ENCODE results near the gene NPIPA8. TPM values are rescaled to one million over a fixed set of nuclear protein-coding genes. Genes with fewer than 3 reads are reported as not detected.
"Not testable (repeated sequence)": the region's sequence is repeated elsewhere in the genome, so short reads cannot be mapped to it uniquely, and the experiment has no call there.

Gene NPIPA8
- total RNA-seq: 0.46 TPM
- long read RNA-seq, partial matches to known transcripts: 1 of 1 reads
- long read RNA-seq, other reads (novel, unspliced or antisense): 0 of 1 reads

DNA sequence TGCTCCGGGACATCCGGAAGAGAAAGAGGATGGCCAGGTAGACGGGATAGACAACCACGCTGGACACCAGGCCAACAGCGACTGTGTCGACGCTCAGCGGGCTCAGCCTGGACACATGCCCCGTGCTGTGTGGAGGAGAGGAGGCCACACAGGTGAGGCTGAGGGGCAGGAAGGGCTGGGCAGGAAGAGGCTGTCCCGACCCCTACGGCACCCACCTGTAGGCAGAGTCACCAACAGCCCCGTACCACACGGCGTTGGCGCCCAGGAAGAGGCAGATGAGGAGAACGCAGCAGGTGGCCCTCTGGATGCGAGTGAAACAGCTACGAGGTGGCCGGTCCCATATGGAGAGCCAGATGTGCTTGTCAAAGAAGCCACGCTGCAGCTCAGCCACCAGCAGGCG, at the start of gene NPIPA8:
TSS of gene NPIPA8 (minus strand) at position 101 of the 400 bp plus-strand sequence. CDS start 4,074 bp downstream, outside the sequence.
- DNase-seq (ENCODE audit: low spot score); intact Hi-C loops (cut with DNase I): not testable (repeated sequence)

DNA sequence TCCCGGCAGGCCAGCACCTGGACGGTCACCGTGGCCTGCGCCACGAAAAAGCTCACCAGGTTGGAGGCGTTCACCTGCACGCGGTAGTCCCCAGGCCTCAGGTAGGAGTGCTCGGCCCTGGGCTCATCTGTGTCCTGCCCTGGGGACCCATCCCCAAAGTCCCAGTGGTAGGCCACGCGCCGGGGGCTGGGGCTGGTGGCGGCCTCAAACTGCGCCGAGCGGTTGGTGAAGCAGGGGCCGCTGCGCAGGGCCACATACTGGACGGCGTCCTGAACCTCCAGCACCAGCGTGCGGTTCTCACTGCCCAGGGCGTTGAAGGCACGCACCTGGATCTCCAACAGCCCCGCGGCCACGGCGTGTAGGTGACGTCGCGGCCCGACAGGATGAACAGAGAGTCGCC, 48.7 kb upstream of the NPIPA8 start:
- intact Hi-C loops (cut with DNase I); DNase-seq (ENCODE audit: low spot score): not testable (repeated sequence)

DNA sequence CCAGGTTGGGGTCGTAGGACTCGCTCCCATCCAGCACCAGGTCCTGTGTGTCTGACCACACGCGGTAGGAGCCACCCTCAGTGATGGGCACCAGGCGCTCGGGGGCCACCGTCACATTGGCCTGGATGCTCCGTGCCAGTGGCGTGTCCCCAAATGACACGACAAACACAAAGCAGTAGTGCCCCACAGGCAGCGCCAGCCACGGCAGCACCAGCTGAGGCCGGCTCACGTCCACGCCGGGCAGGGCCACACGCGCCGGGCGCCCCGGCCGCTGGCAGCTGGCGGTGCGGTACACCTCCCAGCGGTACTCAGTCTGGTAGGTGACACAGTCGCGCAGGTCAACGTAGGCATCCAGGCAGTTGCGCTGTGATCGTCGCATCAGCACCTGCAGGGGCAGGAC, 48.3 kb upstream of the NPIPA8 start:
- DNase-seq (ENCODE audit: low spot score); intact Hi-C loops (cut with DNase I): not testable (repeated sequence)

DNA sequence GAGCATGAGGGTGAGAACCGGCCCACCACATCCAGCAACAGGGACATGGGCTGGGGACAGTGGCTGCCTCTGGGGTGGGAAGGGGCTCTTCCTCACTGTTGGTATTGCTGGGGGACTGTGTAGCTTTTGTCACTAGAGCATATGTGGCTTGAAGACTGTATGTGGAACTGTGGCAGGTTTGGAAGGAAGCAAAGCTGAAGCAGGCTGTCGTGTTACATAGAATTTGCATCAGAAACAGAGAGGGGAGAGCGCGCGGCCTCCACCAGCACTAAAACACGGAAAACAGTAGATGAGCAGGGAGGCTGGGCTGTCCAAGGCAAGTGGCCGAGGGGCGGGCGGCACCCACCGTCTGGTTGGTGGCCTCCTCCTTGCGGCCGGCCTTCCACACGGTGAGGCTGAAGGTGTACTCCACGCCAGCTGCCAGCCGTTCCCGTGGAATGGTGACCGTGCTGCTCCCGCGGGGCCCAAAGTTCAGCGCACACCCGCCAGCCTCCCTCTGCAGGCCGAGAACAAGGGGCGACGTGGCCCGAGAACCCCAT, 47.6 kb upstream of the NPIPA8 start:
- intact Hi-C loops (cut with DNase I); DNase-seq (ENCODE audit: low spot score): not testable (repeated sequence)

DNA sequence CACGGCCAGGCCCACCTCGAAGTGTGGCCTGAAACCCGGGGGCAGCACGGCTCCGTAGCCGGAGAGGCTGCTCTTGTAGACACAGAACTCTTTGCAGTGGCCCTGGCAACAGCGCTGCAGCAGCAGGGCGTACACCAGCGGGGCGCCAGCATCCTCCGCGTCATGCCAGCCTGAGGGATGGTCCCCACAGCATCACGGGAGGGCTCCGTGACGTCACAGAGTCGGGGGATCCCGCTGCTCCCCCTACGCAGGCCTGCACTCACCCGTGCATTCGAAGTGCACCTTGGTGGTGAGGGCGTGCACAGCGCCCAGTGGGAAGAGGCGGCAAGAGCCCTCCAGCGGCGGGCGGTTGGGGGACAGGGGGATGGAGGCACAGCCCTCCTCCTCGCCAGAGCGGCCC, 46.2 kb upstream of the NPIPA8 start:
- DNase-seq (ENCODE audit: low spot score): not testable (repeated sequence)

DNA sequence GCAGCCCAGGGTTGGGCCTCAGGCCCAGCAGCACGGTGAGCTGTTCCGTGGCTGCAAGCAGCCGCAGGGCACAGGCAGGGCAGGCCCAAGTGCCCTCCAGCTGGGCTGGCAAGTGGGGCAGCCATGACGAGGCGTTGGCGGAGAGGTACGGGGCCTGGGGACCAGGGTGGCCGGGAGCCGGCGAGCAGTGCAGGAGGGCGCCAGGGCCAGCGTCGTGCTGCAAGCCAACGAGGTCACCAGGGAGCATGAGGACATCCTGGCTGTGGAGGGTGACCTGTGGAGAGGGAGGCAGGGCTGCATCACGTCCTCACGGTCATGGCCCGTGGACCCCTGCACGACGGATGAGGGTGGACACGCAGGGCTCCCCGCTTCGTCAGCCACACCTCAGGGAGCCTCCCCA, 11.2 kb upstream of the NPIPA8 start:
- intact Hi-C loops (cut with DNase I); DNase-seq (ENCODE audit: low spot score): not testable (repeated sequence)

More for the DNA sequence above, 46.2 kb upstream of the NPIPA8 start:
- intact Hi-C loops (cut with DNase I): not testable (repeated sequence)

DNA sequence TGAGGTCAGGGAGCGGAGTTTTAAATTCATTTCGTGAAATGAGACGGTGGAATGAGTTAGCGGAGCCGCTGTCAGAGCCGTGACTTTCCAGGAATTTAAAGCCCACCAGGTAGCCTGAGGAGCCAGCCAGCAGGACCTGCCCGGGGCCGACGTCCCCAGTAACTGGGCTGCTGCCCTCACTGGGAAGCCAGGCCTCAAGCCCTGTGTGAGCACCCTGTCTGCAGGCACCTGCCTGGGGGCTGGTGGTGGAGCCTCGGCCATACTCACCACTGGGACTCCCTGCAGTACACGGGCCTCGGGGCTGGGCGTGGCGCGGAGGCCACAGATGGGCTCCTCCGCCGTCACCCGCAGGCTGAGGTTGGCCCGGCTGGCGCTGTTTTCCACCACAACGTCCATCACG, 10.5 kb upstream of the NPIPA8 start:
- DNase-seq (ENCODE audit: low spot score); intact Hi-C loops (cut with DNase I): not testable (repeated sequence)

DNA sequence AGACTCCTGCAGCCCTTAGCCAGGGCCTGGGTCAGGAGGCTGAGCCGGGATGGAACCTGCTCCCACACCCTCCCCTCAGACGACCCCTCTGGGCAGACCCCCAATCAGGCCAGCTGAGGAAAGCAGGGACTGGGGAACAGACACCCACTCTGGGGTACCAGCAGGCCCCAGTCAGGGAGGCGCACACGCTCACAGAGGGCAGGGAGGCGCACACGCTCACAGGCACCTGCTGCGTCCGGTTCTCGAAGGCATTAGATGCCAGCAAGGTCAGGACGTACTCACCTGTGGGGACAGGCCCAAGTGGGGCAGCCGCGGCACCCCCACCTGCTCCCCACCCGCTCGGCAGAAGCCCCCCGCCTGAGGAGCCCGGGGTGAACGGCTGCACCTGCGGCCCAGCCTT, 8.1 kb upstream of the NPIPA8 start:
- DNase-seq (ENCODE audit: low spot score); intact Hi-C loops (cut with DNase I): not testable (repeated sequence)

DNA sequence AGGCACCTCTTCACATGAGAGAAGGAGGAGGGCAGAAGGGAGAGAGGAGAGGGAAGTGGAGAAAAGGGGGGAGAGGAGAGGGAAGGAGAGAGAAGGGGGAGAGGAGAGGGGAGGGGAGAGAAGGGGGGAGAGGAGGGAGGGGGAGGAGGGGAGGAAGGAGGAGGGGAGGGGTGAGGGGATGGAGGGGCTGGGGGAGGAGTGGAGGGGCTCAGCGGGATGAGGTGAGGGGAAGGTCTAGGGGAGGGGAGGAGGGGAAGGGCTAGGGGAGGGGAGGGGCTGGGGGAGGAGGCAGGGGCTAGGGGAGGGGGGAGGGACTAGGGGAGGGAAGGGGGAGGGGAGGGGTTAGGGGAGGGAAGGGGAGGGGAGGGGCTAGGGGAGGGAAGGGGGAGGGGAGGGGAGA, 5.5 kb upstream of the NPIPA8 start:
- DNase-seq (ENCODE audit: low spot score); intact Hi-C loops (cut with DNase I): not testable (repeated sequence)

DNA sequence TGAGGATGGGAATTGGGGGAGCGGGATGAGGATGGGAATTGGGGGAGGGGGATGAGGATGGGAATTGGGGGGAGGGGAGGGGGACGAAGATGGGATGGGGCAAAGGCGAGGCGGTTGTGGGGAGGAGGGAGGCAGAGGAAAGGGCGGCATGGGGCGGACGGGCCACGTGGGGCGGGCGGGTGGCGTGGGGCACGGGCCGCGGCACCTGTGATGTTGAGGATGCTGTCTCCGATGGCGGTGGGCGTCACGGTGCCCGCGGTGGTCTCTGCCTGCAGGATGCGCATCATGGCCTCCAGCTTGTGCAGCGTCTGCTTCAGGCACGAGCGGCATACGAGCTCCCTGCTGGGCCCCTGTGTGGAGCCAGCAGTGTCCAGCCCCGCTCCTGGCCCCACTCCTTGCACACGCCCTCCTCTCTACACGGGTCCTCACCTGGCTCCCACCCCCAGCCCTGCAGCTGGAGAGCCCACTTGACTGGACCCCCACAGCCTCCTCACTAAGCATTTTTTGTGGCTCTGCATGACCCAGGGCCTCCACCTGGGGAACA, 5.0 kb upstream of the NPIPA8 start:
- DNase-seq (ENCODE audit: low spot score); intact Hi-C loops (cut with DNase I): not testable (repeated sequence)

DNA sequence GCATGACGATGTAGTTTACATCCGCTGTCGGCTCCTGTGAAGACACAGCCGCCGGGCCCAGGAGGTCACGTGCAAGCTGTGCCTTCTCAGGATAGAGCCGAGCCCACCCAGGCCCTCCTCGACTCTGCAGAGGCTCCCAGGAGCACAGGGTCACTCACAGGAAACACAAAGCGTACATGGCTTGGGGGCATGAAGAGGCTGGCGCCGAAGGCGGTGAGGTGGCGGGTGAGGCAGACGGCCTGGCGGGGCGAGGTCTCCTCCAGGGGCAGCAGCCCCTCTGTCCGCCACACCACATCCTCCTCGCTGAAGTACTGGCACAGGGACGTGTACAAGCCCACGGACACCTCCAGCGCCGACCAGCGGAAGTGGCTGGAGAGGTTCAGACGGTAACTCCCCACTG, 2.7 kb upstream of the NPIPA8 start:
- intact Hi-C loops (cut with DNase I); DNase-seq (ENCODE audit: low spot score): not testable (repeated sequence)

DNA sequence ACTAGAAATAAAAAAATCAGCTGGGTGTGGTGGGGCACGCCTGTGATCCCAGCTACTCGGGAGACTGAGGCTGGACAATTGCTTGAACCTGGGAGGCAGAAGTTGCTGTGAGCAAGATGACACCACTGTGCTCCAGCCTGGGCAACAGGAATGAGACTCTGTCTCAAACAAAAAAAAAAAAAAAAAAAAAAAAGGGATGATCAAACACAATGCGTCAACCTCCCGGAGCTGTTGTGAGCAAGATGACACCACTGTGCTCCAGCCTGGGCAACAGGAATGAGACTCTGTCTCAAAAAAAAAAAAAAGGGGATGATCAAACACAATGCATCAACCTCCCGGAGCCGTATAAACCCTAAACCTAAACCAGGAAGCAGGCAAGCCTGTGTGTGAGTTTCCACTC, 24.7 kb downstream of the NPIPA8 start:
- intact Hi-C loops (cut with DNase I); DNase-seq (ENCODE audit: low spot score): not testable (repeated sequence)

DNA sequence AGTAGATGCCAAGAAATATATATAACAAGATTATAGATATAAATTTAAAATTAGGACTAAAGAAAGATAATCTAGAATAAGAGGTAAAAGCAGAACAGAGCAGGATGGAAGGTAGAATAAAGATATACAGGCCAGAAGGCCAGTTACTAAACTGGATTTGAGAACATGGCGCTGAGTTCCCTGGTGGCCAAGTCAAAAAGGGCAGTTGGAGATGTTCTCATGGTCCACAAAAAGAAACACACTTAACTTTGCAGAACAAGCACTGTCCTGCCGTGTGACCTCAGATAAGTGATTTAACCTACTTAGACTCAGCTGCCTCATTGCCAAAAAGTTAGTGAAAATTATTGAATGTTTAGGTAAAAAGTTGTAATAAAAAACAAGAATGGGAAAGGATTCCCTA, 27.4 kb downstream of the NPIPA8 start:
- not testable (repeated sequence) for DNase-seq (ENCODE audit: low spot score)

DNA sequence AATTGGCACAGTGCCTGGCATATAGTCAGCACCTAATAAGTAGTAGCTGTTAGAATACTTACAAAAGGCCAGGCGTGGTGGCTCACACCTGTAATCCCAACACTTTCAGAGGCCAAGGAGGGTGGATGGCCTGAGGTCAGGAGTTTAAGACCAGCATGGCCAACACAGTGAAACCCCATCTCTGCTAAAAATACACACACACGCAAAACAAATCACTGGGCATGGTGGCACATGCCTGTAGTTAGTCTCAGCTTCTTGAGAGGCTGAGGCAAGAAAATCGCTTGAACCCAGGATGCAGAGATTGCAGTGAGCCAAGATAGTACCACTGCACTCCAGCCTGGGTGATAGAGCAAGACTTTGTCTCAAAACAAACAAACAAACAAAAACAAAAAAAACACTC, 29.3 kb downstream of the NPIPA8 start:
- intact Hi-C loops (cut with DNase I); DNase-seq (ENCODE audit: low spot score): not testable (repeated sequence)

More for the DNA sequence above, 27.4 kb downstream of the NPIPA8 start:
- intact Hi-C loops (cut with DNase I): not testable (repeated sequence)

DNA sequence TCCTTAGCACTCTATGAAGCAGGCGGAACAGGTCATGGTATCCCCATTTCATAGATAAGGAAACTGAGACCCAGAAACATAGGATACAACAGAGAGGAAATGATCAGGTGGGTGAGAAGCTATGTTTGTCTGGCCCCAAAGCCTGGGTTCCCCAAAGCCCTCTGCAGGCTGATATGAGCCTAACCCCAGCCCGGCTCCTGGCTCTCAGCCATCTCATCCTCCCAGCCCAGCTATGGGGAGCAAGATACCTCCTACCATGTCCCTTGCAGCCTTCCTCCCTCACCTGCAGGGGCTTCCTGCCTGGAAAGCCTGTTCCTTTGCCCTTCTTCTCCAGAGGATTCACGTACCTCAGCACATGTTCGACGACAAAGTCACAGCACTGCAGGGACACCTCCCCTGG, 30.5 kb downstream of the NPIPA8 start:
- DNase-seq (ENCODE audit: low spot score); intact Hi-C loops (cut with DNase I): not testable (repeated sequence)

DNA sequence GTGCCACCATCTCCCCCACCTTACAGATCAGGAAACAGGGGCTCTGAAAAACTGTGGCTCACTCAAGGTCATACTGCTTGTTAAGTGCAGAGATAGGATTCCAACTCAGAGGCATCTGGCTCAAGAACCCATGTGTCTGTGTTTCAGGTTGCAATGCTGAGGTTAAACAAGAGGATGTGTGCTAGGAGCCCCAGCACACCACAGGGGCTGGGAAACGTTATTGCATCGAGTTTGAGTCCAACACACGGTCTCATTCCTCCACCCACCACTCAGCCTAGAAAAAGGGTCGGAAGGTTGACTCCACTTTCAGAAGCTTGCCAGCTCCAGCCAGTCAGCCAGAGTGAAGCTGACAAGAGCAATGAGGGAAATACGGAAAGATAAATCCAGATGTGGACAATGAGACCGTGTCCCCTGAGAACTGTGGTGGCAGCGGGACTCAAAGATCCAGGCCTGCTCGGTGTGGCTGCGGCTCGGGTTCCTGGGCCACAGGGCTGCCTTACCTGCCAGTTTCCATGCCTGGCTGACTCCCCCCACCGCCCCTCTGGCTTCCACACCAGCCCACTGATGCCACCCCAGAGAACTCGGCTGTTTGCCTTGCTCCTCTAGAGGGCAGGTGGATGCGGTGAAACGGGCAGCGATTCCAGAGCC, 33.4 kb downstream of the NPIPA8 start:
- intact Hi-C loops (cut with DNase I); DNase-seq (ENCODE audit: low spot score): not testable (repeated sequence)

DNA sequence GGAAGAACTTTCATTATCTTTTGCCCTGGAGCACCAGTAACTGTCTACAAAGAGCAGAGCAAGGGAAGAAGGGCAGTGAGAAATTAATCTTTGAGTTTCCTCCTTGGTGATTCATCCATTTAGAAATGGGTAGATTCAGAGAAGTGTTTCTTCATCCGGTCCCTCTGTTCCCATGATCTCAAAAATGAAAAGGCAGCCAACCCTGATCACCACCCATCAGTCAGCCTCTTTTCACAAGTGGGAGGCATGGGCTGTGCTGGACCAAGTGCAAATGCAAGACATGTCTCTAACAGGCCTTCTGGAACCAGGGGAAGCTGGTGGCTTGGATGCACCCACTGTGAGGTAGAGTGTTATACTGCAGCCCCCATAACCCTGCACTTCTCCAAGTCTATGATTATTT, 38.8 kb downstream of the NPIPA8 start:
- intact Hi-C loops (cut with DNase I): not testable (repeated sequence)

DNA sequence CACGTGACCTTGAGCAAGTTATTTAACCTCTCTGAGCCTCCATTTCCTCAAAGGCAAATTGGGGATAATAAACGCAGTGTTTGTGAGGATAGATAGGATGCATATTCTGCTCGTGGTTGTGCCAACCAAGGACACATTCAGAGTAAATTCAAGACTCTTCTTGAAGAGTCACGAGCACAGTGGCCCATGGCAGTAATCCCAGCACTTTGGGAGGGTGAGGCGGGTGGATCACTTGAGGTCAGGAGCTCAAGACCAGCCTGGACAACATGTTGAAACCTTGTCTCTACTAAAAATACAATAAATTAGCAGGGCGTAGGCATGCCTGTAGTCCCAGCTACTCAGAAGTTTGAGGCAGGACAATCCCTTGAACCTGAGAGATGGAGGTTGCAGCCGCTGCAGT, 39.6 kb downstream of the NPIPA8 start:
- intact Hi-C loops (cut with DNase I): not testable (repeated sequence)

More for the DNA sequence above, 38.8 kb downstream of the NPIPA8 start:
- not testable (repeated sequence) for DNase-seq (ENCODE audit: low spot score)

DNA sequence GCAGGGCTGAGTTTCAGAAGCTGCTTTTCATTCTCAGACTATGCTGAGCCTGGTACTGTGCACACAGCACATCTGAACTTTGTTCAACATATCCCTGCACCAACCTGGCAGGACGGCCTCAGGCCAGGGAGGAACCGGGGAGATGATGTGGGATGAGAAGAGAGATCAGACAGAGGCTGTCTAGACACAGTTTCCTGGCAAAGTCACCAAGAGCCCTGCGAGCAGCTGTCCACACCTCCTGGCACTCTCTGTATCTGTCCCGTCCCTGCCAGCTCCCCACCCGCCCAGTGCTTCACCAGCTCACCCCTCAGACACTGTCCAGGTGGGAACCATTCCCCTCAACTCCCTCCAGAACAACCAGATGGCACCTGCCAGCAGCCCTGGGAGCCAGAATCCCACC, 42.2 kb downstream of the NPIPA8 start:
- intact Hi-C loops (cut with DNase I); DNase-seq (ENCODE audit: low spot score): not testable (repeated sequence)

More for the DNA sequence above, 39.6 kb downstream of the NPIPA8 start:
- DNase-seq (ENCODE audit: low spot score): not testable (repeated sequence)

DNA sequence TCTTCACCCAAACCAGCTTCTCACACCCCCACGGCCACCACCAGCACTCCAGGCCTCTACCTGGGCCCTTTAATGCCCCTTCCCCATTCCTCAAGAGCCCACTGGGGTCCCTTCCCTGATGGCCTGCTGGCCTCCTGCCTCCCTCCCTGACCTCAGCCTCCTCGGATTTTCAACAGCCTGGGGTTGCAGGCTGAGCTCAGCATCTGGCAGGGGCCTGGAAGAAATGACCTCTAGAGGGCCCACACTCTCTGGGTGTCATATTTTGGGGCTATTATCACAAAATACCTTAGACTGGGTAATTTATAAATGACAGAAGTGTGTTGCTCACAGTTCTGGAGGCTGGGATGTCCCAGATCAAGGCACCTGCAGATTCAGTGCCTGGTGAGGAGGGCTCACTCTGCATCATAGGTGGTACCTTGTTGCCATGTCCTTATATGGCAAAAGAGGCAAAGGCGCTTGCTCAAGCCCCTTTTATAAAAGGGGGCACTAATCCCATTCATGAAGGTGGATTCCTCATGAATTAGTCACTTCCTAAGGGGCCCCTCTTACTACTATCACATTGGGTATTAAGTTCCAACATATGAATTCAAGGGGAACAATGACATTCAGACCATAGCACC, 43.1 kb downstream of the NPIPA8 start:
- intact Hi-C loops (cut with DNase I); DNase-seq (ENCODE audit: low spot score): not testable (repeated sequence)

Data from cardiac septum (tissue), 1 donor.